T-cell (primary cell): Measurements from ENCODE around the gene DDIT4L. TPM values are rescaled to one million over a fixed set of nuclear protein-coding genes. Genes with fewer than 3 reads are reported as not detected.
A peak's percentile ranks its signal among the peaks of the same experiment; 100 is the strongest.

ENCODE experiments used
- ATAC-seq, 4 experiments: fragments of 200-7000 bp in 3 of 4; fragments of 150-1000 bp in 1 of 4; cut with Tn5 transposase; replicated peaks in 1 of 4; 1 replicate in 3 of 4; 2 replicates in 1 of 4; pipeline ENCODE4 v1.10.0; 2021; ENCODE audit warnings: moderate library complexity in 3 of 4, mild to moderate bottlenecking in 2 of 4, moderate number of reproducible peaks in 1 of 4
- CTCF ChIA-PET, 2 donors: fragments of 300-600 bp; sonication (Branson Sonifier 250); formaldehyde crosslinking; loops; one replicate each; lab custom pipeline; 2022; ENCODE audit warnings: antibody characterized with exemption in 2 of 2; lab: Charles Lee
- POLR2A ChIA-PET, 2 donors: fragments of 300-600 bp; sonication (Branson Sonifier 250); formaldehyde crosslinking; loops; one replicate each; lab custom pipeline; 2022; ENCODE audit warnings: antibody characterized with exemption in 2 of 2; lab: Charles Lee
- DNase-seq, 35 experiments: peaks; one replicate each; pipeline versions ENCODE4 v3.0.0 to v3.0.0-alpha.2; 2013 to 2023
- H3K27ac ChIP-seq: one replicate; pipeline ENCODE4 v1.5.1; 2013; ENCODE audit warnings: low read length
- H3K27me3 ChIP-seq, 2 experiments: replicated peaks in 1 of 2; 1 replicate in 1 of 2; 2 replicates in 1 of 2; pipeline versions ENCODE4 v1.6.1 to v1.7.0; 2013; ENCODE audit warnings: low read length in 1 of 2, mixed read lengths in 1 of 2; ENCODE audit not compliant: control insufficient read depth in 2 of 2, insufficient read depth in 2 of 2; ENCODE audit errors: extremely low read depth in 1 of 2
- H3K36me3 ChIP-seq, 2 donors: 1 replicate in 1 of 2; 2 replicates in 1 of 2; pipeline versions ENCODE4 v1.6.1 to v1.7.0; 2013; ENCODE audit warnings: low read length in 1 of 2; ENCODE audit not compliant: control insufficient read depth in 2 of 2, insufficient read depth in 1 of 2; ENCODE audit errors: extremely low read depth in 1 of 2
- H3K4me1 ChIP-seq, 2 experiments: 1 replicate in 1 of 2; 2 replicates in 1 of 2; pipeline versions ENCODE4 v1.6.1 to v1.7.0; 2013; ENCODE audit warnings: low read length in 2 of 2, mixed read lengths in 1 of 2; ENCODE audit not compliant: insufficient read depth in 2 of 2, control insufficient read depth in 1 of 2; ENCODE audit errors: extremely low read depth in 1 of 2
- H3K4me3 ChIP-seq, 2 donors: 1 replicate in 1 of 2; 2 replicates in 1 of 2; pipeline versions ENCODE4 v1.5.1 to v1.7.0; 2013; ENCODE audit warnings: mild to moderate bottlenecking in 2 of 2, low read length in 1 of 2, moderate library complexity in 1 of 2; ENCODE audit not compliant: control insufficient read depth in 1 of 2; ENCODE audit errors: extremely low read depth in 1 of 2
- H3K9me3 ChIP-seq: 2 replicates; pipeline ENCODE4 v1.7.0; 2013
- H3K27ac Mint-ChIP-seq, 2 donors: one replicate each; pipeline ENCODE4 v1.8.0; 2020 to 2021; ENCODE audit warnings: mild to moderate bottlenecking in 2 of 2, mixed read lengths in 2 of 2
- H3K27me3 Mint-ChIP-seq, 2 donors: one replicate each; pipeline ENCODE4 v1.8.0; 2021 to 2022; ENCODE audit warnings: mixed read lengths in 2 of 2
- H3K36me3 Mint-ChIP-seq: one replicate; pipeline ENCODE4 v1.8.0; 2021; ENCODE audit warnings: mixed read lengths
- H3K4me1 Mint-ChIP-seq, 3 donors: one replicate each; pipeline ENCODE4 v1.8.0; 2020 to 2022; ENCODE audit warnings: mixed read lengths in 3 of 3, mild to moderate bottlenecking in 1 of 3
- H3K4me3 Mint-ChIP-seq, 3 donors: one replicate each; pipeline ENCODE4 v1.8.0; 2020 to 2022; ENCODE audit warnings: mild to moderate bottlenecking in 3 of 3, mixed read lengths in 3 of 3, moderate library complexity in 3 of 3
- H3K9me3 Mint-ChIP-seq, 3 donors: one replicate each; pipeline ENCODE4 v1.8.0; 2020 to 2022; ENCODE audit warnings: mixed read lengths in 3 of 3
- WGBS: methylation state at CpG from one replicate; pipeline ENCODE4 v1.1.5; 2013; ENCODE audit warnings: missing lambda C conversion rate; ENCODE audit not compliant: insufficient coverage; 5-methylcytosine and 5-hydroxymethylcytosine counted together
- total RNA-seq, 35 experiments: library from RNA in 6 of 35; stranded (reverse) in 6 of 35; fragments of 120-200 nt in 1 of 35; gene quantifications; one replicate each; pipeline versions ENCODE4 v1.2.1 to v1.2.4 and lab custom pipeline; 2013 to 2026

Gene DDIT4L
- total RNA-seq (under 1 TPM in 3 of 5 donors, not detected in 2; 0.13 to 0.19 (median 0.13) TPM), total RNA-seq (lab: John Stamatoyannopoulos, UW) (0 to 0.51 (median 0.06) reads per million in 29 experiments)
- total RNA-seq (2013): 0.33 TPM

DNA sequence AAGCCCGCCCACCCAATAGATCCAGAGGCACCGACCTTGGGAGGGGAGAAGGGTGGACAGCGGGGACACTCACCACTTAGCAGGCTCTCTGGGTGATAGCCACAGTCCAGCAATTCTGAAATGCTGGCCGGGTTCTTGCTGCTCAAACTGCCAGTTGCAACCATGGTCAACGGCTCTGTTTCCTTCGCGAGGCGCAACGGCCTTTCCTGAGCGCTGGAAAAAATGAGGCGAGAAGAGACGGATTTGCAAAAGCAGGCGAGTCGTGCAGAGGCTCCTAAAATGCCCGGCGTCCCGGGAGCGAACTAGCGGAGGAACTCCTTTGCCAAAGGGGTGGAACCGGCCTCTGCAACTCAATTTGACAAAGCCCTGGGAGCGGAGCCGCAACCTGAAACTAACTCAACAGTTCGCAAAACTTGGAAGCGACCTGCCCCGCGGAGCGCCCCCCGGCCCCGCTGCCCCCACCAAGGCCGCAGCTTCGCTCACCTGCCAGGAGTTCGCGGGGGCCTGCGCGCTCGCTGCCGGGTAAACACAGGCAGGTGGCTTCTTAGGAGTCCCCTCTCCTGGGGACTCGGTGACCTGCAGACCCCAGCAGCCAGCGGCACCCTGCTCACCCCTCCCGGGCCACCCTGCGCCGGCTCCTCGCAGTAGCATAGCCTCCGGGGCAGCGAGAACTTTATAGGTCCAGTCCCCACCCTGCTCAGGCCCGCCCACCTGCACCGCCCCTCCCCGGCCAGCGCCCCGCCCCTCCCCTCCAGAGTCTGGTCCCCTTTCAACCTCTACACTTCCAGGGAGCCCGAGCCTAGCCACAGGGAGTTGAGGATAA, at the start of gene DDIT4L:
TSS of gene DDIT4L (minus strand) at position 649 of the 823 bp plus-strand sequence. CDS start at position 164, 485 bp downstream.
- Mint-ChIP-seq H3K27me3 (peaks cover 27 to 32% of the 10 kb centered on the region in 2 donors), H3K4me3 (peak within 1 kb of the TSS; percentile 66 to 77 (median 77)), H3K4me1 (peaks cover 15 to 19% (median 18%) of the 10 kb centered on the region in 3 donors), H3K27ac (peak within 1 kb of the TSS in 1 of 2 donors; percentile 40), H3K36me3 (no peaks in the 10 kb centered on the region), H3K9me3 (no peaks in the 10 kb centered on the region)
- 3% methylated on average over 39 of the region's 51 CpGs for WGBS
- Histone ChIP-seq H3K4me1 (peaks cover 0 to 17% of the 10 kb centered on the region in 2 experiments), H3K36me3 (no peaks in the 10 kb centered on the region), H3K4me3 (peak within 1 kb of the TSS; percentile 36 to 92), H3K27me3 (peaks cover 0 to 24% of the 10 kb centered on the region in 2 experiments), H3K27ac (no peak within 1 kb of the TSS), H3K9me3 (no peaks in the 10 kb centered on the region)
- DNase-seq (peak in 5 of 35 experiments; percentile 0 to 26 (median 5)), ATAC-seq (peak; percentile 36 to 73 (median 52))
- ChIA-PET POLR2A (no interaction called here), CTCF (no interaction called here)

GRCh38 chr4:100240008-100240407, 49.7 kb upstream of the DDIT4L start:
- Mint-ChIP-seq H3K4me3 (no peak overlapping the region), H3K36me3 (no peaks in the 10 kb centered on the region)

DNA sequence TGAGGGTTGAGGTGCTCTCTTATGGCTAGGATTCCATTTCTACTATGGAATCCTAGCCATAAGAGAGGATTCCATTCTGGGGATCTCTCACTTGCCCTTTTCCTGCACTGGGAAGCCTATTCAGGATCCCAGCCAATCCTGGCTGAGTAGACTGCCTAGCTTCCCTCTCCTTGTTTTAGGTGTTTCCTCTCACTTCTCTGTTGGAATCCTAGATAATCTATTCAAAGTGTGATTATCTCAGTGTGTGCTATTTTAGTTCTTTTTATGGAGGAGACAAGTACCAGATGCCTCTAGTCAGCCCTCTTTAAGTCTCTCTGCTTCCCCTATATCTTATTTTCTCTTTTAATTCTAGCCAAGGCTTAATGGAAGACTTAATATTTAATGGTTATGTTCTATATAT, 34.5 kb upstream of the DDIT4L start:
- no peak overlapping the region for H3K27ac Mint-ChIP-seq
- peaks cover 16 to 32% (median 23%) of the 10 kb centered on the region in 3 donors for H3K9me3 Mint-ChIP-seq
- ChIA-PET POLR2A (no interaction called here), CTCF (no interaction called here)
- no peaks in the 10 kb centered on the region for H3K36me3 Mint-ChIP-seq
- Histone ChIP-seq H3K27ac (no peak overlapping the region), H3K4me3 (no peak overlapping the region), H3K4me1 (no peaks in the 10 kb centered on the region), H3K9me3 (no peaks in the 10 kb centered on the region), H3K36me3 (no peaks in the 10 kb centered on the region), H3K27me3 (peaks cover 0 to 2% of the 10 kb centered on the region in 2 experiments)
- H3K27me3 Mint-ChIP-seq: no peaks in the 10 kb centered on the region
- no peaks in the 10 kb centered on the region for H3K4me1 Mint-ChIP-seq
- no peak overlapping the region for H3K4me3 Mint-ChIP-seq
- ATAC-seq (no peak), DNase-seq (no peak)

More at GRCh38 chr4:100240008-100240407, 49.7 kb upstream of the DDIT4L start:
- ATAC-seq (no peak), DNase-seq (no peak)
- WGBS: 40% methylated on average over 2 of the region's 2 CpGs
- Mint-ChIP-seq H3K9me3 (no peaks in the 10 kb centered on the region), H3K4me1 (peaks cover 0 to 5% (median 0%) of the 10 kb centered on the region in 3 donors), H3K27ac (no peak overlapping the region), H3K27me3 (peaks cover 0 to 4% of the 10 kb centered on the region in 2 donors)
- Histone ChIP-seq H3K4me1 (no peaks in the 10 kb centered on the region), H3K4me3 (no peak overlapping the region), H3K27ac (no peak overlapping the region), H3K36me3 (no peaks in the 10 kb centered on the region), H3K9me3 (no peaks in the 10 kb centered on the region), H3K27me3 (peaks cover 0 to 2% of the 10 kb centered on the region in 2 experiments)
- ChIA-PET POLR2A (no interaction called here), CTCF (no interaction called here)

DNA sequence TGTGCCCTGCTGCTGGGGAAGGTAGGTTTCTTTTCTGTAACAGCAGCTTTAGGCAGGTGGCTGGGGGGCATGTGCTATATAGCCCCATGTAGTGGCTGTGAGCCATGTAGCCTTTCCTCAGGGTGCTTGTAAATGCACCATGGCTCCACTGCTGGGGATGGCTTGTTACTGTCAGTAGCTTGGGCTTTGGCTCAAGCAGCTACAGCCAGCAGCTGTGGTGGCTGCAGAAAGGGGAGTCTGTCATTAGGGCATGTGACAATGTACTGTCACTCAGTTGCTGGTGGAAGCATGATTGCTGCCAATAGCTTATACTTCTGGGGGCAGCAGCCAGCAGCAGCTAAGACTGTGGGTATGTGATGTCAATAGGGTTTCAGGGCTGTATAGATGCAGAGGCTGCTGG, 33.9 kb upstream of the DDIT4L start:
- Histone ChIP-seq H3K4me3 (no peak overlapping the region), H3K4me1 (no peaks in the 10 kb centered on the region), H3K27me3 (peaks cover 0 to 2% of the 10 kb centered on the region in 2 experiments), H3K9me3 (no peaks in the 10 kb centered on the region), H3K36me3 (no peaks in the 10 kb centered on the region), H3K27ac (no peak overlapping the region)
- ChIA-PET POLR2A (no interaction called here), CTCF (no interaction called here)
- no peaks in the 10 kb centered on the region for H3K27me3 Mint-ChIP-seq
- H3K27ac Mint-ChIP-seq: no peak overlapping the region
- no peak for DNase-seq
- H3K36me3 Mint-ChIP-seq: no peaks in the 10 kb centered on the region
- peaks cover 16 to 26% (median 23%) of the 10 kb centered on the region in 3 donors for H3K9me3 Mint-ChIP-seq
- no peak for ATAC-seq
- no peaks in the 10 kb centered on the region for H3K4me1 Mint-ChIP-seq
- H3K4me3 Mint-ChIP-seq: no peak overlapping the region

DNA sequence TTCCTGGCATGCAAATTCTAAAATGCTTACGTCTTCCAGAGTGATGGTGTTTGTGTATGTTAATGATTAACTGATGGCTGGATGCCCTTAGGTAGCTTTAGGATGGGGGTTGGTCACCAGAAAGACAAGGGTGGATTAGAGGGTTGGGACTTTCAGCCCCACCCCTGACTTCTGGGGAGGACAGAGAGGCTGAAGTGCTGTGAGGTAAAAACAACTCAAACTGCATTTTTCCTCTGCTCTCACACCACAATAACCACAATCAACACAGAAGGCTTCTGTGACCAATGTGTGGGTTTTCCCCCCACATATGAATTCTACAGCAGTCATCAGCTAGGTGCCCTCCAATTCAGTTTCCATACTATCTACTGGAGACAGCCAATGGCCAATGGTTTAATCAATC, 18.7 kb upstream of the DDIT4L start:
- POLR2A ChIA-PET: no interaction called here
- peaks cover 8 to 9% of the 10 kb centered on the region in 2 donors for H3K27me3 Mint-ChIP-seq
- WGBS: 33% methylated on average over 1 of the region's 1 CpG
- no peaks in the 10 kb centered on the region for H3K9me3 Mint-ChIP-seq
- ATAC-seq: no peak
- H3K4me3 Mint-ChIP-seq: no peak overlapping the region
- H3K4me1 ChIP-seq: no peaks in the 10 kb centered on the region
- no peaks in the 10 kb centered on the region for H3K36me3 ChIP-seq
- H3K27ac ChIP-seq: no peak overlapping the region
- DNase-seq: peak in 1 of 35 experiments; percentile 4
- H3K4me3 ChIP-seq: no peak overlapping the region
- no peaks in the 10 kb centered on the region for H3K9me3 ChIP-seq
- H3K27me3 ChIP-seq: no peaks in the 10 kb centered on the region
- H3K4me1 Mint-ChIP-seq: peaks cover 0 to 2% (median 0%) of the 10 kb centered on the region in 3 donors
- CTCF ChIA-PET: no interaction called here
- H3K27ac Mint-ChIP-seq: no peak overlapping the region
- no peaks in the 10 kb centered on the region for H3K36me3 Mint-ChIP-seq

DNA sequence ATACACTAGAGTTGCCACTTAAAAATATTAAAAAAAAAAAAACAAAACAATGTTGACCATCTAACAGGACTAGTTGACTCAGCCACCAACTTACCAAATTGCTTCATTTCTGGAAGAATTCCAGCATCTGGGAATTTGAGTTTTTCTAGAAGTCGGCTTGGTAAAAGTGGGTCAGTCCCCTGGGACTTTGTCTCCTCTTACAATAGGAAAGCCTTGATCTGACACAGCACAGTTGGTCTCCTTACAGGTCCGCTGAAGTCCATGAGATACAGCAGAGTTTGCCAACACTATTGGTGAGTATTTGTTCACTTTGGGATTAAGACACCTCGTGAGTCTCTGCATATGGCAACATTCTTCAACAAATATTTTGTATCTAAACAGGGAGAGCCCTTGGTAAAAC, 18.2 kb upstream of the DDIT4L start:
- CTCF ChIA-PET: no interaction called here
- no peak overlapping the region for H3K4me3 Mint-ChIP-seq
- no peaks in the 10 kb centered on the region for H3K36me3 ChIP-seq

More for the DNA sequence above, 18.2 kb upstream of the DDIT4L start:
- ATAC-seq (no peak), DNase-seq (no peak)
- Histone ChIP-seq H3K27ac (no peak overlapping the region), H3K27me3 (no peaks in the 10 kb centered on the region), H3K4me1 (no peaks in the 10 kb centered on the region), H3K4me3 (no peak overlapping the region), H3K9me3 (no peaks in the 10 kb centered on the region)
- Mint-ChIP-seq H3K4me1 (peaks cover 0 to 2% (median 0%) of the 10 kb centered on the region in 3 donors), H3K36me3 (no peaks in the 10 kb centered on the region), H3K27me3 (peaks cover 8 to 9% of the 10 kb centered on the region in 2 donors), H3K9me3 (no peaks in the 10 kb centered on the region), H3K27ac (no peak overlapping the region)
- POLR2A ChIA-PET: no interaction called here
- no CpG with 5 or more reads among the region's 3 CpGs for WGBS
